HCT116 (cell line): ENCODE data around the gene GOLM1. TPM values are rescaled to one million over a fixed set of nuclear protein-coding genes. Genes with fewer than 3 reads are reported as not detected.

Experiments
- ATAC-seq: fragments of 200-7000 bp; cut with Tn5 transposase; 2 replicates; pipeline ENCODE4 v1.9.1; 2020; ENCODE audit warnings: mild to moderate bottlenecking, moderate library complexity
- BruUV-seq: library from RNA; stranded (reverse); fragments of 400-500 nt; replicated peaks from 2 replicates; lab custom pipeline; 2021; lab: Mats Ljungman, UMichigan
- CTCF ChIA-PET: fragments of 300-600 bp; sonication (Branson Sonifier 250); formaldehyde crosslinking; loops from one replicate; lab custom pipeline; 2021; ENCODE audit warnings: antibody characterized with exemption; lab: Charles Lee
- POLR2A ChIA-PET: fragments of 300-600, 350-600 bp; sonication (Branson Sonifier 250); formaldehyde crosslinking; loops from one replicate; lab custom pipeline; 2021; ENCODE audit warnings: antibody characterized with exemption; lab: Charles Lee
- RAD21 ChIA-PET, 2 experiments: fragments of 300-600 bp; sonication (Branson Sonifier 250); formaldehyde crosslinking; loops; one replicate each; lab custom pipeline; 2023; ENCODE audit warnings: low total read pairs in 2 of 2; ENCODE audit not compliant: uncharacterized antibody in 2 of 2, unreplicated experiment in 2 of 2, low non-redundant PET in 1 of 2; lab: Charles Lee
- DNase-seq: peaks from one replicate; pipeline ENCODE4 v3.0.0-alpha.2; 2010; ENCODE audit warnings: low read depth, low spot score
- H2AFZ ChIP-seq: fragments of 200-600 bp; shearing (Covaris generic), sonication (generic); 2 replicates; pipeline ENCODE4 v1.6.1; 2017; ENCODE audit warnings: low read depth, mixed run types, mixed read lengths, antibody characterized with exemption, low read length; ENCODE audit not compliant: poor library complexity, severe bottlenecking
- H3K27ac ChIP-seq: 2 replicates; pipeline ENCODE4 v1.5.1; 2012; ENCODE audit warnings: low read depth, low read length
- H3K27me3 ChIP-seq: fragments of 200-600 bp; sonication (generic); 2 replicates; pipeline ENCODE4 v1.6.1; 2016; ENCODE audit warnings: mixed run types, low read length, mixed read lengths; ENCODE audit not compliant: insufficient read depth
- H3K36me3 ChIP-seq, 2 experiments: fragments of 200-500 bp in 1 of 2; fragments of 200-600 bp in 1 of 2; sonication (Bioruptor generic) in 1 of 2; sonication (generic) in 1 of 2; 2 replicates each; pipeline versions ENCODE4 v1.5.1 to v1.6.1; 2014 to 2016; ENCODE audit warnings: low read length in 2 of 2, inconsistent platforms in 1 of 2, mixed read lengths in 1 of 2, mixed run types in 1 of 2; ENCODE audit not compliant: insufficient read depth in 2 of 2, control insufficient read depth in 1 of 2
- H3K4me1 ChIP-seq, 2 experiments: fragments of 200-600 bp in 1 of 2; sonication (generic) in 1 of 2; 2 replicates each; pipeline versions ENCODE4 v1.5.1 to v1.6.1; 2012 to 2017; ENCODE audit warnings: low read length in 2 of 2, inconsistent platforms in 1 of 2, mild to moderate bottlenecking in 1 of 2, mixed read lengths in 1 of 2, mixed run types in 1 of 2, moderate library complexity in 1 of 2; ENCODE audit not compliant: insufficient read depth in 2 of 2, control insufficient read depth in 1 of 2
- H3K4me2 ChIP-seq: fragments of 200-600 bp; sonication (generic); 2 replicates; pipeline ENCODE4 v1.6.1; 2017; ENCODE audit warnings: mixed run types, low read length, mixed read lengths
- H3K4me3 ChIP-seq, 2 experiments: fragments of 200-600 bp in 1 of 2; sonication (generic) in 1 of 2; replicated peaks in 1 of 2; 2 replicates each; pipeline ENCODE4 v1.5.1; 2011 to 2016; ENCODE audit warnings: low read length in 2 of 2, control low read depth in 1 of 2, low read depth in 1 of 2, mild to moderate bottlenecking in 1 of 2, mixed read lengths in 1 of 2, mixed run types in 1 of 2
- H3K79me2 ChIP-seq: fragments of 200-600 bp; sonication (generic); 2 replicates; pipeline ENCODE4 v1.6.1; 2017; ENCODE audit warnings: mild to moderate bottlenecking, mixed run types, low read length, moderate library complexity, mixed read lengths; ENCODE audit not compliant: insufficient read depth
- H3K9ac ChIP-seq: fragments of 200-600 bp; sonication (generic); 2 replicates; pipeline ENCODE4 v1.6.1; 2016; ENCODE audit warnings: low read length, mixed read lengths
- H3K9me2 ChIP-seq: fragments of 200-600 bp; sonication (generic), shearing (Covaris generic); 2 replicates; pipeline ENCODE4 v1.6.1; 2017; ENCODE audit warnings: mixed run types, mild to moderate bottlenecking, moderate library complexity; ENCODE audit not compliant: insufficient read depth
- H3K9me3 ChIP-seq, 2 experiments: fragments of 200-500 bp in 1 of 2; fragments of 200-600 bp in 1 of 2; sonication (Bioruptor generic) in 1 of 2; sonication (generic) in 1 of 2; 2 replicates each; pipeline ENCODE4 v1.6.1; 2014 to 2017; ENCODE audit warnings: low read length in 2 of 2, mixed read lengths in 2 of 2, inconsistent platforms in 1 of 2, low read depth in 1 of 2, mild to moderate bottlenecking in 1 of 2, mixed run types in 1 of 2, moderate library complexity in 1 of 2; ENCODE audit not compliant: control insufficient read depth in 1 of 2, insufficient read depth in 1 of 2
- H4K20me1 ChIP-seq: fragments of 200-600 bp; sonication (generic), shearing (Covaris generic); 2 replicates; pipeline ENCODE4 v1.6.1; 2017; ENCODE audit warnings: mixed run types, mild to moderate bottlenecking, moderate library complexity; ENCODE audit not compliant: insufficient read depth
- CEBPB ChIP-seq: IDR thresholded peaks from 2 replicates; pipeline ENCODE4 v1.6.1; 2012; ENCODE audit warnings: low read depth
- EGR1 ChIP-seq: IDR thresholded peaks from 2 replicates; pipeline ENCODE4 v1.6.1; 2012; ENCODE audit warnings: low read depth
- EZH2 ChIP-seq: fragments of 200-600 bp; sonication (generic); IDR thresholded peaks from 2 replicates; pipeline ENCODE4 v1.6.1; 2017; ENCODE audit warnings: antibody characterized with exemption, mixed run types
- EZH2phosphoT487 ChIP-seq: fragments of 200-600 bp; IDR thresholded peaks from 2 replicates; pipeline ENCODE4 v1.6.1; 2018; ENCODE audit warnings: antibody characterized with exemption, borderline replicate concordance
- POLR2A ChIP-seq: IDR thresholded peaks from 2 replicates; pipeline ENCODE4 v1.7.0; 2011; ENCODE audit warnings: borderline replicate concordance; ENCODE audit not compliant: insufficient read depth, insufficient read length; ENCODE audit errors: extremely low read depth
- POLR2AphosphoS5 ChIP-seq: IDR thresholded peaks from 2 replicates; pipeline ENCODE4 v1.6.1; 2011; ENCODE audit warnings: mild to moderate bottlenecking, low read depth, low read length, moderate library complexity
- RAD21 ChIP-seq: IDR thresholded peaks from 2 replicates; pipeline ENCODE4 v1.6.1; 2012; ENCODE audit warnings: low read depth, mild to moderate bottlenecking
- SRF ChIP-seq: IDR thresholded peaks from 2 replicates; pipeline ENCODE4 v1.6.1; 2012; ENCODE audit warnings: low read depth
- TCF7L2 ChIP-seq: IDR thresholded peaks from 2 replicates; pipeline ENCODE4 v1.7.0; 2011; ENCODE audit warnings: borderline replicate concordance, inconsistent platforms; ENCODE audit not compliant: insufficient read depth, insufficient read length; ENCODE audit errors: extremely low read depth
- ZNF274 ChIP-seq: fragments of 200-500 bp; sonication (Bioruptor generic); IDR thresholded peaks from 2 replicates; pipeline ENCODE4 v1.6.1; 2014; ENCODE audit warnings: mild to moderate bottlenecking, low read depth, low read length, inconsistent platforms
- intact Hi-C: fragments of 100-400 bp; cut with micrococcal nuclease; formaldehyde crosslinking; loops from 2 replicates; pipeline ENCODE4 v1.10.0; 2022
- total RNA-seq: library from RNA; stranded (reverse); gene quantifications from one replicate; pipeline ENCODE4 v1.2.1, GENCODE V29; 2021; ENCODE audit not compliant: unreplicated experiment
- TF ChIP-seq, protein P1 (sequence below): IDR thresholded peaks from 2 replicates; pipeline ENCODE4 v1.6.1; 2012
- TF ChIP-seq, protein P2 (sequence below): IDR thresholded peaks from 2 replicates; pipeline ENCODE4 v1.6.1; 2011; ENCODE audit warnings: mild to moderate bottlenecking, low read length, moderate library complexity; ENCODE audit not compliant: insufficient replicate concordance; ENCODE audit errors: extremely low read depth
- TF ChIP-seq, protein P3 (sequence below): IDR thresholded peaks from 2 replicates; pipeline ENCODE4 v1.6.1; 2012

GOLM1 gene
- total RNA-seq, 1 experiment from 2014 or later: 69.8 TPM

DNA sequence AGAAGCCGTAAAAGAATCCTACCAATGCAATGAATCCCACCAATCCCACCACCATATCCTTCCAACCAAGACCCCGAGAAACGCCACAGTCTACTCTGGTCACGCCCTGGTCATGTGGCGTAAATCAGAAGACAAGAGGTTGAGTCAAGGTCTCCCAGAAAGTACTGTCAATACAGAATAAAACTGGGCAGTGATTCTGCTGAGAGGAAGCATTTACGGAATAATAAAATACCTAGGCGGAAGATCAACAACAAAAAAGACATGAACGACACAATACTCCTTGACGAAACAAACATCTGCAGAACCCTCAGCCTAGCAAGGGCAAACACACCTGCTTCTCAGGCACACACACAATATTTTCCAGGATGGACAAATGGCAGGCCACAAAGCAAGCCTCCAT, 62.8 kb downstream of the GOLM1 start (continued):
- TF ChIP-seq, protein P1, sequence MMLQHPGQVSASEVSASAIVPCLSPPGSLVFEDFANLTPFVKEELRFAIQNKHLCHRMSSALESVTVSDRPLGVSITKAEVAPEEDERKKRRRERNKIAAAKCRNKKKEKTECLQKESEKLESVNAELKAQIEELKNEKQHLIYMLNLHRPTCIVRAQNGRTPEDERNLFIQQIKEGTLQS: no peak
- TF ChIP-seq SRF (no peak), POLR2A (no peak), EZH2phosphoT487 (no peak), POLR2AphosphoS5 (no peak)
- TF ChIP-seq, protein P2, sequence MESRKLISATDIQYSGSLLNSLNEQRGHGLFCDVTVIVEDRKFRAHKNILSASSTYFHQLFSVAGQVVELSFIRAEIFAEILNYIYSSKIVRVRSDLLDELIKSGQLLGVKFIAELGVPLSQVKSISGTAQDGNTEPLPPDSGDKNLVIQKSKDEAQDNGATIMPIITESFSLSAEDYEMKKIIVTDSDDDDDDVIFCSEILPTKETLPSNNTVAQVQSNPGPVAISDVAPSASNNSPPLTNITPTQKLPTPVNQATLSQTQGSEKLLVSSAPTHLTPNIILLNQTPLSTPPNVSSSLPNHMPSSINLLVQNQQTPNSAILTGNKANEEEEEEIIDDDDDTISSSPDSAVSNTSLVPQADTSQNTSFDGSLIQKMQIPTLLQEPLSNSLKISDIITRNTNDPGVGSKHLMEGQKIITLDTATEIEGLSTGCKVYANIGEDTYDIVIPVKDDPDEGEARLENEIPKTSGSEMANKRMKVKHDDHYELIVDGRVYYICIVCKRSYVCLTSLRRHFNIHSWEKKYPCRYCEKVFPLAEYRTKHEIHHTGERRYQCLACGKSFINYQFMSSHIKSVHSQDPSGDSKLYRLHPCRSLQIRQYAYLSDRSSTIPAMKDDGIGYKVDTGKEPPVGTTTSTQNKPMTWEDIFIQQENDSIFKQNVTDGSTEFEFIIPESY: no peak

DNA sequence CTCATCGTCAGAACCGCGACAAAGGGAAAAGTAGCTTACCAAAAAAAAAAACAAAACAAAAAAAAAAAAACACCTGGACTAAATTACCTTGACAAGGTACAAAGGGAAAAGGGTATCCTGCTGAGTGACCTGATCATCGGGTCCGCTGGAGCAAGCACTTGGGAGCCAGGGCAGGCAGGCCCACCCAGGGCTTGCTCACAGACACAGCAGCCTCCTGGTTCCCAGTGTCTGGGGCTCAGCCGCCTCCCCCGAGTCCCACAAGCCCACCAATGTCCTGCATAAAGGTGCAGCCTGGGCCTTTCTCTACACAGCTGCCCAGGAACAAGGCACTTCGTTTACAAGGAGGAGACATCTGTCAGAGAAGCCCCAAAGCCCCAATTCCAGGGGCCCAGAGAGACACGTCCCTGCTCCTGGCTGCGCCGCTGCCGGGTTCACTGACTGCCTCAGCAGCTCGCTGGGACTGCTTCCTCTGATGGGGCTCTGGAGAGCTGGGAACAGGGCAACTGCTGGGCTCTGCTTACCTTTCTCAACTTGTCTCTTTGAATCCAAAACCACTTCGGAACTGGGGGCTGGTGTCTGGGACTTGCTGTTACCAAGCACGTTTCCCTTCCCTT, 63.4 kb downstream of the GOLM1 start:
- Histone ChIP-seq H3K4me3 (no peak overlapping the region), H3K4me2 (no peak overlapping the region), H3K9me3 (no peaks in the 10 kb centered on the region), H2AFZ (no peak overlapping the region), H3K9ac (no peak overlapping the region)
- ChIA-PET POLR2A (no interaction called here), CTCF (interaction anchor here (0.5 kb wide), 1 partner anchor 155 kb away, joined by 3 read pairs; no protein-coding TSS in a partner anchor)
- intact Hi-C loops: loop anchor here (1.0 kb wide), 1 partner anchor 203 kb away; no protein-coding TSS in a partner anchor
- ATAC-seq: no peak
- no TSS peak for BruUV-seq
- TF ChIP-seq EGR1: no peak
- no peak for TF ChIP-seq CEBPB
- TF ChIP-seq RAD21: no peak
- TF ChIP-seq EZH2: no peak
- no peak for TF ChIP-seq TCF7L2
- TF ChIP-seq, protein P3, sequence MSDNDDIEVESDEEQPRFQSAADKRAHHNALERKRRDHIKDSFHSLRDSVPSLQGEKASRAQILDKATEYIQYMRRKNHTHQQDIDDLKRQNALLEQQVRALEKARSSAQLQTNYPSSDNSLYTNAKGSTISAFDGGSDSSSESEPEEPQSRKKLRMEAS: no peak
- TF ChIP-seq POLR2A: no peak
- no peak for TF ChIP-seq ZNF274
- TF ChIP-seq SRF: no peak
- TF ChIP-seq, protein P2: no peak
- TF ChIP-seq EZH2phosphoT487: no peak
- TF ChIP-seq, all 23 proteins: peak for 0
- RAD21 ChIA-PET: interaction anchor here in 1 of 2 experiments (0.6 kb wide), 1 partner anchor 92 kb away, joined by 4 read pairs; no protein-coding TSS in a partner anchor
- DNase-seq: no peak
- H4K20me1 ChIP-seq: no peaks in the 10 kb centered on the region
- peaks cover 14 to 25% of the 10 kb centered on the region in 2 experiments; a peak in 3 of 4 replicates for H3K36me3 ChIP-seq
- H3K9me2 ChIP-seq: no peaks in the 10 kb centered on the region
- H3K27ac ChIP-seq: no peak overlapping the region
- H3K27me3 ChIP-seq: no peaks in the 10 kb centered on the region
- no peaks in the 10 kb centered on the region; the same call in 1 of the 2 replicates for H3K79me2 ChIP-seq
- no peaks in the 10 kb centered on the region for H3K4me1 ChIP-seq
